NCI-H774 (cell line): Measurements from ENCODE around the gene LMCD1.
"Not testable (repeated sequence)": the region's sequence is repeated elsewhere in the genome, so short reads cannot be mapped to it uniquely, and the experiment has no call there.

Experiments
- DNase-seq: peaks from one replicate; lab custom pipeline; 2025; lab: John Stamatoyannopoulos, UW

Gene LMCD1

DNA sequence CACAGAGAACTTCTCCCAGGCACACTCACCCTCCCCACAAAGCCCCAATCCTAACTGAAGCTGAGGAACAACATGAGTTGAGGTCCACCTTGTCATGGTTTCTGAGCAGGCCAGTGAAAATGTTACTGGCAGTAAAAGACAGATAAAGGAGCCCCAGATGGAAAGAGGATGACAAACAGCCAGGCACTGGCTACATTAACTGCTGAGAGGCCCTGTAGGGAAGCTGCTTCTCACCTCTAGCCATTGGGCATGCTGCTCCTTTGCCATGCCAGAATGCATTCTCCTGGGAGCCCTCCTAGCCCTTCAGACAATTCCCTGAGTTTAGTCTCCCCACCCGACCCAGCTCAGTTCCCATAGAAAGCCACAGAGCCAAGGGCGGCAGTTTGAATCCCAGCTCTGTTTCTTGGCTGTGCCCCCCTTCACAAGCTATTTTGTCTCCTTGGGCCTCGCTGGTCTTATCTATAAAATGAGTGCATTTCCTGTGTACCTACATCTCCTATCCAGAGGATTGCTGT is 60.5 kb downstream of the LMCD1 start:
- no peak for DNase-seq

DNA sequence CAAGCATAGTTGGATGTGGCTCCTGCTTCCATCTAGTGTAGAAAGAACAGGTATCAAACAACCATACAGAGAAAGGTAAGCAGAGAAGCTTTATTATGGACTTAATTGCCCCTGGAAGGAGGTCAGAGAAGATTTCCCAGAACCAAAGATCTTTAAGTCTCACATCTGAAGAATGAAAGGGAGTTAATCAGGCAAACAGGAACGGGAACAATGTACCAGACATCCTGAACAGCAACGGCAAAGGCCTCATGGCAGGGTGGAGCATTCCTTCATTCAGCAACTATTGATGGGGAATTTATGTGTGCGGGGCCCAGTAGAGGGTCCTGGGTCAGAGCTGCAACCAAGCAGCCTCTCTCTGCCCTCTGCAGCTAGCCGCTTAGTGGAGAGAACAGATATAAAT is 61.5 kb downstream of the LMCD1 start:
- no peak for DNase-seq

DNA sequence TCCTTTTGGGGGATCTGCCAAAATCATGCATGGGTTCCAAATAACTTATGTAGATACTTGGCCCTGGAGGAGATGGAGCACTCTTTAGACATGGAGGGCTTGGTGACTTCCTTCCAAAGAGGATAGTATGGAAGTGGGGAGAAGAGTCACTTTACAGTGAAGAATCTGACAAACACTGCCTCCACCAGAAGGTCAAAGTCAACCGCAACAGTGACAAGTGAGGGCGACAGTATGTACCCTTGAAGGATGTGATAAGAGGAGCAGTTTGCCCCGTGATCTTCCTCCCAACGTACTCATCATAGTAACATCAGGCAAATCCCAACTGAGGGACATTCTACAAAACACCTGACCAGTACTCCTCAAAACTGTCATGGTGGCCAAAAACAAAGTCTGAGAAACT is 62.0 kb downstream of the LMCD1 start:
- no peak for DNase-seq

DNA sequence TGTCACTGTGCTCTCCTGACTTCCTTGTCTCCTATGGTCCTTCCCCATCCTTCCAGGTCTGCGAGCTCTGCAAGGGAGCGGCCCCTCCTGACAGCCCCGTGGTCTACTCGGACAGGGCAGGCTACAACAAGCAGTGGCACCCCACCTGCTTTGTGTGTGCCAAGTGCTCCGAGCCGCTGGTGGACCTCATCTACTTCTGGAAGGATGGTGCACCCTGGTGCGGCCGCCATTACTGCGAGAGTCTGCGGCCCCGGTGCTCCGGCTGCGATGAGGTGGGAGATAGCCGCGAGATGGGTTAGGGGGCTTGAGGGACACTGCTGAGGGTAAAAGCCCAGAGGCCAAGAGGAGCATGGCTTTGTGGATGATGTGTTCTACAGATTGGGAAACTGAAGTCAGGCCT is 63.8 kb downstream of the LMCD1 start:
- no peak for DNase-seq

DNA sequence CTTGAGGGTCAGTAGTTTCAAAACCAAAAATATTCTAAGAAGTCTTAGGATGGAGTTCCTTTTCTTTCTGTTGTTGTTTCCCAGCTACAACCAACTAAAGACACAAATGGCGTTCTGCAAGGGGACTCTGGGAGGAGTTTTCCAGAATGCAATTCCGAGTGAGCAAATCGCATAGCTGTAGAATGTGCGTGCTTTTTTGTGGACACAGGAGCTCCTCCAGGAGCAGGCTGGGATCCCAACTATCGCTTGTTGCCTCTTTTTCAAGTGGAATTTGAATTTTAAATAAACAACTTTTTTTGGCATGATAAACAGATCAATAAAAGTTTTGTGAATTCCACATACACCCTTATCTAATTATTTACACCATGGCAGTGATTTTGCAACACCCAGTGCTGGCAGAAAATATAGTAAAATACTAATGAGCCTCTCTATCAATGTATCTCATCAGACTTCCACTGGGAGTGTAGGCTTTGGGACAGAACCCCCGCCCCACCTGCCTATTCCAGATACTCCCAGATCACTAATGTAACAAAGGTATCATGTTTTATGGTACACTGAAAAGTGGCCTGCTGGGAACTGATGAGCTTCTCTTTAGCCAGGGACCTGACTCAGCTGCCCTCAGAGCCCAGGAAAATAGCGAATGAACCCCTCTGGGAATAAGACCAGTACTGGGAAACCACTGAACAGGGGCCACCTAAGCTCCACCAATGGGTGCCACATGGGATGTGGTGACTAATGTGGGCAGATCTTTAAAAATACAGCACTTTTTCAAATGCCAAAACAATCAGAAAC is 66.4 kb downstream of the LMCD1 start:
- no peak for DNase-seq

DNA sequence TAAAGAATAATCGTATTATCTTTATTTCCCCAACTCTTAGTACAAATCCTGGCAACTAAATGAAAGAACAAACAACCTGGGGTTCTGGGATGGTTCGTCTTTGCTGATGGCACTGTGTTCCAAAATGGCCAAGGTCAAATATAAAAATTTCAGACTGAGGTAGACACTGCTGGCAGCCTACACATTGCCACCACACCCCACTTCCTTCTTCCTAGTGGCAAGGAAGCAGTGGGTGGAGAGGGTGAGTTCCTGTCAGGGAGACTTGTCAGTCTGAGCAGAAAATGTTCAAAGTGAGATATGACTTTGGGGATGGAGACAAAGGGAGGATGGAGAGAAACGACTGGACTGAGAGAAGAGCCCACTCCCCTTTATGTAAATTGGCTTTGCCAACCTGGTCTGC is 69.6 kb downstream of the LMCD1 start:
- no peak for DNase-seq

DNA sequence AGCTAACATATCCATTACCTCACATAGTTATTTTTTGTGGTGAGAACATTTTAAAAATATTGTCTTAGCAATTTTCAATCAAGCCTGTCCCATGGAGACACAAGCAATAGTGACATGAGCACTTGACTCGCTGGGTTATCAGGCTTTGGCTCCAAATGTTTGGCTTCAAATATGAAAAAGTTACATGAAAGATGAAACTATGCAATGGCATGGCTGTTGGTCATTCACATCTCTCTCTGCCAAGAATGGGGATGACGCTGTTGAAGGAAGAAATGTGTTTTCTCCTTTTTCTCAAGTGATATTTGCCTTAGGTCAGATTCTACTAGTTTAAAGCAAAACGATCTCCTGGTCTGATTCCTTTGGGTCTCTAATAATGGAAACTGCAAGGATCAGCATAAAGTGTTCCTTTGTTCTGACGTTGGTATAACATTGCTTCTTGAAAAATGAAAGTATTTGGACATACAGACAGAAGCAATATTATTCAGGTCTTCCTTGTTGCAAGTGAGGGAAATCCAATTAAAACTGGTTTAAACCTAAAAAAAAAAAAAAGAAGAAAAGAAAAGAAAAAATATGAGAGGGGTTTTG is 71.8 kb downstream of the LMCD1 start:
- no peak for DNase-seq

DNA sequence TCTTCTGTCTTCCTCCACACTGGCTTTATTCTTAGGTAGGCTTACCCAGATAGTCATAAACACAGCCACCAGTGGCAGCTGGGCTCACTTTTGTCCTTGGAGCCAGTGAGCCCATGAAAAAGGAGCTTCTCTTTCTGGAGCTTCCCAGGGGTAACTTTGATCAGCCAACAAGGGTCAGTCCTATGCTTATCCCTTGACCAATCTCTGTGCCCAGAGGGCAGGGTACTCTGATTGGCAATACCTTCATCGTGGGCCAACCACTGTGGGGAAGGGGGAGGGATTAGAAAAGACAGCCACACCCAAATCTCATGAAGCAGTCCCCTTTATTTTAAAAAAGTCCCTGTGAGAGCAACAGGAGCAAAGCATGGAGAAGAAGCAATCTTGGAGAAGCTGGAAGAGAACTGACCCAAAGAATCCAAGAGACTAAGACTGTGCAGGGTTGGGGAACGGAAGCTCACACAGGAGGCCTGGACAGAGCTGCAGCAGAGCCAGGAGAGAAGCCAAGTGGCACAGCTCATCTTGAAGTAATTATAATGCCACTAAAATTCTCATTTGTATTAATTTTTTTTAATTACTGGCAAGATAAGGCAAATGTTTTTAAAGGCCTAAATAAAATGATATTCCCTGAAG is 72.5 kb downstream of the LMCD1 start:
- no peak for DNase-seq

DNA sequence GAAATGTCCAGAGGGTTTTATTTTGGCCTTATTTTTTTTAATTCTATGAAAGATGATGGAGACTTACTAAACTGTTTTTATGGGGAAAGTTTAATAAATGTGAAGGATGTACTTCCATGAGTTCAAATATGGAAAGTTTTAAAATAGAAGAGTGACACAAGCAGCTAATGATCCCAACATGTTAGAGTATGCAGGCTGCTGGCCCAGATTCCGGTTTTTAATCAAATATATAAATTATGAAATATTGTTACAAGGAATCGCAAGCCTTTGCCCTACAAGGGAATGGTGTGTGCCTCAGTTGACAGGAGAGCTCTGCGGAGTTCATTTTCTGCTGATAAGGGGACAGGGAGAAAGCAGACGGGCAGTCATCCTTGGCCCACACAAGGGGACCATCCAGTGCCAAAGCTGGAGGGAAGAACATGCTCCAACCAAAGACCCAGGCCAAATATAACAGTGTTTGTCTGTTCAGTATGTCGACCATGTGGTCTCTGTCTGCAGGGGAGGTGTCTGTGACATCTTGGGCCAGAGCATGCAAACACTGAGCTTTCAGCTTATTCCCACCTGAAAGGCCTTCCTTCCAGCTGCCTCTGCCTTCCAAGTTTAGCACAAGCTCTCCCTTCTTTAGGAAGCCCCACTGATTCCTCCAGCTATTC is 73.2 kb downstream of the LMCD1 start:
- no peak for DNase-seq

DNA sequence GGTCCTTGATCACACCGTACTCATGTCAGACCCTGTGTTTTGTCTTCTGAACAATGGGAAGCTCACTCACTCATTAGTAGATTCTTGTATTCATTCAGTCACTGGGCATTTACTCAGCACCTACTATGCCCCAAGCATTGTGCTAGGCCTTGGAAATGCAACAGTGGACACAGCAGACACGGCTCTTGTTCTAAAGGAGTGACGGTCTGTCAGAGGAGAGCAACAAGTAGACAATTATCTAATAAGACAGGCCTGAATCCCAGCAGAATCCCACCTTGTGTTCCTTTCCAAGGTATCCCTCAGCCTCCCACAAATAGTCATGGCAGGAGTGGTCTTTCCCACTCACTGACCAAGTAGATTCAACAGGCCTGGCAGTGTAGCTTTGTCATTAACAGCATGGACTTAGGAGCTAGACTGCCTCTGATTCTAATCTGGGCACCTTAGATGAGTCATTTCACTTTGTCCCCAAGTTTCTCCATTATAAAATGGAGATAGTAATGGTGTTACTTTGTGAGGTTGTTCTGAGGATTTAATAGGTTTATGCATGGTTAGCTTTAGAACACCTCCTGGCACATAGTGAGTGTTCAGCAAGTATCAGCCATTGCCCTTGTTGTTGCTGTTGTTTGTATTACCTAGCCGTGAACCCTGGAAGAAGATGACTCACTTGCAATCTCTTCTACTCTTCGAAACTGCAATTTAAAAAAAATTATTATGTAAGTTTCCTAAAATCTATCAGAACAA is 73.9 kb downstream of the LMCD1 start:
- DNase-seq = no peak

DNA sequence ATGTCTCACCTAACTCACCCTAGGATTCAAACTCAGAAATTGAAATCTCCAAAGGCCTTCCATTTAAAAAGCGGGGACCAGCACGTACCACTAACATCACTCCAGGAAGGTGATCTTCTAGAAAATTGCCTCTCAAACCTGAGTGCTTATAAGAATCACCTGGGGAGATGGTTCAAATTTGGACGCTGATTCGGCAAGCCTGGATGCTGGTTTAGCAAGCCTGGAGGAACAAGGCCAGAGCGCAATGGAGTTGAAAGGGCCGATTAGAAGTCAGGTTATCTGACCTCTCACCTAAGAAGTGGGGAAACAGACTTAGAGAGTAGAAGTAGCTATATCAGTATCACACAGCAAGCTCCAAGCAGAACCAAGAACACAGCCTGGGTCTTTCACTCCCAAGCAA is 74.8 kb downstream of the LMCD1 start:
- DNase-seq = no peak

DNA sequence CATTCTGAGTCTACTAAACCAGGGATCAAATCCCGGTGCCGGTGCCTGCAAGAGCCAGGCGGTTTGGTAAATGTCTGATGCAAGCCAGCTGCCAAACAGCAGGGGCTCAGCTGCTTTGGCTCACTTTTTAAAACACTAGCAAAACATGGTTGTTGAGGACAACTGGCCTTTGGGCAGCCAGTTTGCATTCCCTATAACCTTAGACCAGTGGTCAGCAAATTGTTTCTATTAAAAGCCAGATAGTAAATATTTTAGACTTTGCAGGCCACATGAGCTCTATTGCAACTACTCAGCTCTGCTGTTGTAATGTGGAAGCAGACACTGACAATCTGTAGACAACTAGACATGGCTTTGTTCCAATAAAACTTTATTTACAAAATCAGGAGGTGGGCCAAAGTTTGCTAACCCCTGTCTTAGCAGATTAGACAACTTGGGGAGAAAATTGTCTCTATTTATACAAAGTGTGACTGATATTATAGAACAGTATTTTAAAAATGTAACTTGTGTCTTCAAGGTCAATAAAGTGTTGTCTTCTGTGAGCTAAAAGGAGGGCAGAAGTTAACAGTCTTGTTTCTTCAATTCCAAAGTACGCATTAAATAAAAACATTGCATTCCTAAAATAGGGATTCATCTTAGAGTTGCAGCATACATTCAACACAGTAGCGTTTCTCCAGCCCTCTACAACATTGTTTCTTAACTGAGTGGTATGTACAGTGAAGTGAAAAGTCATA is 75.4 kb downstream of the LMCD1 start:
- DNase-seq = no peak

DNA sequence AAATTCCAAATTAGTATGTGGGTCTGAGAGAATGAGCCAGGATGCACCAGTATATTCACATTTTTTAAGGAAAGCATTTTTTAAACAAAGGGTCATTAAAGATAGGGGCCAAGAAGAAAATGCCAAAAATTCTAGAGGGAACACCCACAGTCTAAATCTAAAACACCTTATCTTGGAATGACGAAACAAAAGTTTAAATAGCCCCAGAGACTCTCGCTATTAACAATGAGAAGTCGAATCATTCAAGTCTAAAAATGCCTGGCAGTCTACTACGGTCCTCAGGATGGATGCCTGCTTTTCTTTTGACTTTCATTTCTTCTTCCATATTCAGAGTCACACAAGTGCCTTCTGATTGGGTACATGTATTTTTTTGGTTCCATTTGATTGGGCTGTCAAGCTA is 76.7 kb downstream of the LMCD1 start:
- no peak for DNase-seq

DNA sequence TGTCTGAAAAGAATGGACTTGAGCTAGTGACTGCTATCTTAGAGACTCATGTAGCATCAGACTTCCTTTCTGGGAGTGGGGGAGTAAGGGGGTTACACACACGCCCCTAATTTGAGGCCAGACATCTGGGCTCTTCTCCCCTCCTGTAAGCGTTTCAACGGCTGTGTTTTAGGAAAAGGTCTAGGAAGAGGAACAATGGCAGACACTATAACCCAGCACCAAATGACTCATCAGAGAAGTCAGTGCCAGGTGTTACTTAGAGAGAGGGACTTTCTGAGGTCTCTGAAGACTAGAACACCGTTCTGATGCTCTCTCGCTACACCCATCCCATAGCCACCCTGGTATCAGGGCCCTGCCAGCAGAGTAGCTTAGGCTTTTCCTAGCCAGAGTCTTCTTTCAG is 77.5 kb downstream of the LMCD1 start:
- no peak for DNase-seq

DNA sequence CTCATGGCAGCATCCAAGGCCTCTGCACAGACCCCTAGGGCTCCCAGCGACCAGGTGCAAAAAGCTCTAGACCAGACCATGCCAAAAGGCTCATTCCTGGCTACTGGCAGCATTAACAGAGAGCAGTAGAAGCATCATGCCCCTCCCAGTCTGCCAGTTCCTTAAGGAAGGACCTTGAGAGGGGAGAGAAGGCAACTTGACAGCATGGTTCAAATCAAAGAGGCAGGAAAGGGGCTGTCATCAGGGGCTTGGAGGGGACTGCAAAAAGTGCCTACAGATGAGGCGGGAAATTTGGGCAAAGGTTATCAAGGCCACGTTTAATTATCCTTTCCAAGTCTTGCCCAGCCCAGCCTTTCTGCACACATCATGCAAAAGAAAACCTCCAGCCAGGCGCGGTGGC is 78.3 kb downstream of the LMCD1 start:
- no peak for DNase-seq

DNA sequence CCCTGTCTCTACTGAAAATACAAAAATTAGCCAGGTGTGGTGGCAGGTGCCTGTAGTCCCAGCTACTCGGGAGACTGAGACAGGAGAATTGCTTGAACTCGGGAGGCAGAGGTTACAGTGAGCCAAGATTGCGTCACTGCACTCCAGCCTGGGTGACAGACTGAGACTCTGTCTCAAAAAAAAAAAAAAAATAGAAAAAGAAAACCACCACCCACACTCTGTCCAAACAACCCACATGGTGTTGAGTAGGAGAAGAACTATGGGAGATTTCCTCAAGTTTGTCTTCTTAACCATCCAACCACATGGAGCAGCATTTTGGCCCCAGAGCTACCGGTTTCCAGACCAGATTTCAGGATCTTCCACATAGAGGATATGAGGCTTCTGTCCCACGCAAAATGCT is 78.8 kb downstream of the LMCD1 start:
- DNase-seq = not testable (repeated sequence)

DNA sequence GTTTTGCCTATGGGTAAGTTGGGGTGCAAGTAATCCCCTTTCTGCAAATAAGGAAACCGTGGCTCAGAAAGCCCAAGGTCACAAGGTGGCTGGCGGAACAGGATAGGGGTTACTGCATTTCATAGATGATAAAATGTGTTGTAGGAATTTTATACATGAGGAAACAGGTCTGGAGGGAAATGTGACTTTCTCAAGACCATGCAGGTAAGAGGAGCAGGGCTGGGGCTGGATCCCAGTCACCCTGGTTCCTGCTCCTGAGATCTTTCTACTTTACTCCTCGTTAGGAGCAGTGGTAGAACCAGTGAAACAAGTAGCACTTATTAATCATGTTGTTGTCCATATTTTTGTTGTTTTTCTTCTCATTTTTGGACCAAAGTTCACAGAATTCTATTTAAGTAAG is 79.8 kb downstream of the LMCD1 start:
- no peak for DNase-seq

DNA sequence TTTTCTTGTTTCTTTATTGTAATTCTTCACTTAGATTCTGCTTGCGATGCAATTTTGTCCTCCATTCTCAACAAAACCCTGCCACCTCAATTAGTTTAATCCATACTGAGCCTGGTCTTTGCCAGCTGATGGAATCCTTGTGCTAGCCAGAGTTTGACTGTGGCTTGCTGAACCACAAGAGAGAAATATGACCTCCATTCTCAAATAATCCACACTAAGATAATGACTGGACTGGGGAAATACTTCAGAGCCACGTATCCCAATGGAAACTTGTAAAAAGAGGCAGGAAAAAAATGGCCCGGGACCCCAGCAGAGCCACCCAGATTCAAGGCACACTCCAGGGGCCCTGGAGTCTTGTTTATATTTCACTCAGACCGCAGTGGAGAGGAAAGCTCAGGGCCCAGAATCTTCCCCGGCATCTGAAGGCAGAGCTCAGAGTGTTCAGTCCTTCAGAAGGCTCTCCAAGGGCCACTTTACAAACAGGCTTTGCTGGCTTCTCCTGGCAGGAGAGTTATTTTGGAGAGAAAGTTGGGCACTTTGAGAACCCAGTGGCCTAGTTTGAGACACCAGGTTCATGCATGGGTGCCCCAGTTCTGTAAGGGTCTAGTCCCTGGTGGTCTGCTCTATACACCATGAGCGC is 80.3 kb downstream of the LMCD1 start:
- no peak for DNase-seq

DNA sequence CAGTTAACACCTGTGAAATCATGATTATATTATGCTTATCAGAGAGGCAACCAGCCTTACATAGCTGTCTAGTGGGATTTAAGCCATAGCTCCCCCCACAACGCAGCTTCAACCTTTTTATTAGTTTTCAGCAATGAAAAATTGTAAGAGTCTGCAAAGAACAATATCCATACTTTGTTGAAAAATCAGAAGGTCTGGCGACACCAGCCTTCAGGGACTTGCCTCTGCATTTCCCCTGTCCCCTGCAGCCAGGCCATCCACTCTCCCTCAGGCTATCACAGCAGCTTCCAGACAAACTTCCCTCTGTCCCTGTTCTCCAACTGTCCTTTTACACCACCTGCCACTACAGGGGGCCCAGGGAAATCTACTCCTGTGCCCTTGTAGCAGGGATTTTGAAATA is 83.0 kb downstream of the LMCD1 start:
- DNase-seq = no peak

DNA sequence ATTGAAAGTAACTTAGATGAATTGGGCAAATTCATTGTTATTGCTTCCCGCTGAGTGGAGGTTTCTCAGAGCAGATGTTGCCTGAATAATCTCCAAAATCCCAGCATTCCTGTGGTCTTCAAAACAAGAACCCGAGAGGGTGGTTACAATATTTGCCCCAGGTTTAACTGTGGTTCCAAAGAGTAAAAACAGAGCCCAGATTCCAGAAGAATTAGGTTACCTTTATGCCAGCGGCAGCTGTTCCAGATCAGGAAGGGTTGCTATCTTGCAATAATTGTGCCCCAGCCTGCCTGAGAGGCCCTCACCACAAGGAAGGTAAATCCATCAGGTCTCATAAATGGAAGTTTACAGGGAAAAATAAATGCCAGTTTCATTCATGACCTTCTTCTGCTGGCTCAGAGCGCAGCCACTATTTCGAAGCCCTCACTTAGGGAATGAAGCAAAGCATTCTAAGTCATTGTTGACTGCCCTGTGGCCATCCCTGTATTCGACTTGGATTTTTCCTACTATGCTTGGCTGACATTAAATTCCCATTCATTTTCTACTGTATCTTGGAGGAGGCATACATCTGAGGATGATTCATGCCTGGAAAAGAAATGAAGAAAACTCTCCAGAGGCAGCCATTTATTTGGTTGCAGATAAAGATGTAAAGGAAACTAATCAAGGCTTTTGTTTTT is 88.4 kb downstream of the LMCD1 start:
- DNase-seq = no peak
